NCI-H2107 (cell line): ENCODE measurements around the gene SEMA3A.

Source experiments
- DNase-seq: peaks from one replicate; lab custom pipeline; 2025; lab: John Stamatoyannopoulos, UW

Gene SEMA3A

DNA sequence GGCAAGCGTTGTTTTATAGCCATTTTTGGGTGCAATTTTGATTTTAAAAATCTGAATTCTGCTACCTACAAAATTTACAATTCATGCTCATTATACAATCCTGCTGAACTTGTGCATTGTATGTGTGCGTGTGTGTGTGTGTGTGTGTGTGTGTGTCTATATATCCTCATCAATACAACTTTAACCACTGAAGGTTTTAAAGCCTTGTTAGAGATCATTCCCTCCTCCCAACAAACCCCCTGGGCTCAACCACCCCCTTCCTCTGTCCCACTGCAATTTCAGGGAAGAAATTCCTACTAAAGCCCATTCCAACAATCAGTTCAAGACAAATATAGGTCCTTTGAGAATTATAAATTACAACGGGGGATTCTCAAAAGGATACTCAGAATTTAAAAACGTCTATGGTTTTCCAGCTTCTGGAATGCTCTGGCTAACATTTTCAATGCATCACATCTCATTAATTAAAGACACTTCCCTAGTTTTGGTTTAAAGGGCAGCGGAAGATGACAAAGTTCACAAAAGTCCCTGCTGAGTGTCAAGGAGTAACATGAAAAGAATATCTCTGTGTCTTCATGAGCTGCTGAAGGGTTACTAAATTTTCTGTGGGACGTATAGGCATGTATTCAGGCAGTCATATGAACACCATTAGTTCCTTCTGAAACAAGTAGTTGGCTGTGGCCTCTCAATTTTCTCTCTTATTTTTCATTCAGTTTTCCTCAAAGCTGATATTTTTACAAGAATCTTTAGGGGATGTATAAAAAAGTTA is 889 bp upstream of the SEMA3A start:
- no peak for DNase-seq

DNA sequence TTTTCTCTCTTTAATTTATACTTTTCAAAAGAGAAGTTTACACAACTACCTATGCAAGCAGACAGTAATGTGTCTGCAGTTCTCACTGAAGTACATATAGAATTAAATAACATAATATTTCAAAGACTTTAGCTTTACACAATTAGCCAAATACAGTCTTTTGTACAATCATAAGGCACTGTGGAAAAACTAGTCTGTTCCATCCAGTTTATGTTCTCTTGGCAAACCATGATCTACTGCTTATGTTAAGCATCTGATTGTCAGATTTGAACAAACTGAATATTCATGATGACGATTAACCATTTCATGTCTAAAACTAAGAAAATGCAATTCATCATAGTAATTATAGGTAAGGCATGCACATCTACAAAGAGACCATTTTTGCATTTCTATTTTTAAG is 842 bp downstream of the SEMA3A start:
- no peak for DNase-seq

DNA sequence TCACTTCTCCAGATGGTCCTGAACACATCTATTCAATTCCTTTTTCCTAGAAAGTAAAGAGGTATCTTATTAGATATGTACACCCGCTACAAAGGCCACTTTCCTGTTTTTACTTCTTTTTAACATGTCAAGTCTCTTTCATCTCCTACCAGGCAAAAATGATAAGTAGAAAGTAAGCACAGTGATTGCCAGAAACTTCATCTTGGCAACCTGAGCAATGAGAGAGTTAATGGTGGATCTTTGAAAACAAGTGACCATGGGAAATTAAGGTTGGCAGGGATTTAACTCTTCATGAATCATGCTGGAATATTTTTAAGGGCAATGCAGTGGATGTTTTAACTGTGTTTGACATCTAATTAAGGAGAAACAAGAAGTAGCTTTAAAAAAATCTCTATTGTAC is 2.7 kb downstream of the SEMA3A start:
- DNase-seq = no peak

DNA sequence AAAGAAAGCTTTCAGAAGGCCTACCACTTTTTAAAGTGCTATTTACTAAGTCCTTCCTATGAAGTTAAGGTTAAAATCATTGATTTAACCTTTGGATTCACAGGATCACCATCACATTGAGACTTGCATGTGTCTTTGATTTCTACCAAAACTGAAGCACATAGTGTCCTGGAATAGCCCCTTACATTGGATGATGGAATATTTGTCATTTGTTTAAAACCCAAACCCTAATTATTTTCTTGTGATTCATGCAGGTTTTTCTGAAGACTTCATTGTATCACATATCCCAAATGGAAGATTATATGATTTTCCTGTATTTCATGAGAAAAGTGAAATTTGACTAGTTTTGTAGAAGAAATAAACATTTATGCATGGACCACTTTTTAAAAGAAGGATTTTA is 3.3 kb downstream of the SEMA3A start:
- DNase-seq = no peak

DNA sequence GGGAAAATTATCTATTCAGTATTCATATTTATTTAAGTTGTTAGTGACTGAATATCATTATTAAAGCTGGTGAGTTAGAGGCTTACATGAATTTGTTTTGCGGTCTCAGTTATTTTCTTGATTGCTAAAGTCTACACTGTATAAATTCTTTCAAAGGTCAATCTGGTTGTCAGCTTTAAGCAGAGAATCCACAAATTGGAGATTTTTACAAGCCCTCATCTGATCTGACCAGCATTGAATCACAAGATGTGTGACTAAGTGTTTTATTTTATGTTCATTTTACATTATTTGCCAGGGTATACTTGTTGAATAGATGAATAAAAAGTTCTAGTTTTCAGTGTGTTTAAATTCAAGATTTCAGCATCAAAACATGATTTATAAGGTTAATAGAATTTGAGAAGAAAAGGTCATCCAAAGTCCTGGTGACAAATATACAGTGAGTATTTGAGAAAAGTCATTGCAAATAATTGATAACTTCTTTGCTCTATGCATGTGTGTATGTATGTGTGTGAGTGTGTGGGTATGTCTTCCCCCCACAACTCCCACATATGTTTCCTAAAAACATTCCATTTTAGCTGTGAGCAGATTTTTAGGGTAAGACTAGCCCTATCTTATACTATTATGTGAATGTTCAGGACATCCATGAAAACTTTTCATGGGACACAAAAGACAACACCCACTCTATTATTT is 4.4 kb downstream of the SEMA3A start:
- no peak for DNase-seq

DNA sequence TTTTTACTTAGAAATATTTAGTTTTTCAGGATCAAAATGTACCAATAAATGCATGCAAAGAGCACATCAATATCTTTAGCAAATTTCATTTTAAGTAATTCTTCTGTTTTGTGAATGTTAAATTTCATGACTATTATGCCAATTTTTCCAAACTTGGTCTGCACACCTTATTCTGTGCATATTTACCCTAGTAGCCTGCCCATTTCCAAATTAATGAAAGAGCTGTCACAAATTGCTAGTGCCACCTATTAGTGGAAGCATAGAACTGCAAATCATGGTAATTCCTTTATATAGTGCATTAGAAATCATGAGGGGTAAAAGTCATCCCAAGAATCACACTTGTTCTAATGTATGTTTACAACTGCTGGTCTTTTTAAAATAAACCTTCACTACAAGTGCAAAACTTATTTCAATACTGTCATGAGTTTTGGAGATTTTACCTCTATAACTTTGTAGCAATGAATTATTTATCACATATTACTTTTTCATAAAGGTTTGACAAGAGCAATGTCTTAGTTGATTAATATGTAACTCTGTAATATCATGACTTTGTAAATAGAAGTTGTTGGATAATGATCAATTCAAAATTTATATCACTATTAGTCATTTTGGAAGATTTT is 5.7 kb downstream of the SEMA3A start:
- DNase-seq = no peak

DNA sequence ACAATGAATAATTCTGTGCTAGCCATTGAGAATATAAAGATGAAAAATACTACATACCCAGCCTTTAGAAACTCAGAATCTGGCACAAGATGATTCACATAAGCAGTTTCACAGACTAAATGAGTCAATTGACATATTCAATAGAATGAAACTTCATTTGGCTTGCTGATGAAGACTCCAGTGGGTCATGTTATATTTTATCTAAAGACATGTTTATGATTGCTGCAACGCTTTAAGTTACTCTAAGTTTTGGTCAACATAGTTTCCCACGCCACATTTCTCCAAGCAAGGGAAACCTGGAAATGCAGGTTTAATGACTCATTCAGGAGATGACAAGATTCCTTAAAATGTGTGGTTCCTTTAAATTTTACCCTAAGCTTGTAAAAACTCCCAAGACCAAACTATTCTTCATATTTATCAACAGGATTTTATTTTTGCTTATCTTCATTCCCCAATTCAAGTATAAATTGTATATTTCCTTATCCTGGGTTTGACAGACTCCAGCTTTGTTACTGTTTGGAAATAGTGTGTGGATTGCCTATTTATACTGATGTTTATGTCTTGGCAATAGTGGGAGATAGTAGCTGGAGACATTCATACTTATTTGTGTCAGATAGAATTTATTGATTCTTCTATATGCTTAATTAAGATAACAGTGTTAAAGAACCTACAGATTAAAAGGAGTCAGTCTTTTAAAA is 6.6 kb downstream of the SEMA3A start:
- DNase-seq = no peak

DNA sequence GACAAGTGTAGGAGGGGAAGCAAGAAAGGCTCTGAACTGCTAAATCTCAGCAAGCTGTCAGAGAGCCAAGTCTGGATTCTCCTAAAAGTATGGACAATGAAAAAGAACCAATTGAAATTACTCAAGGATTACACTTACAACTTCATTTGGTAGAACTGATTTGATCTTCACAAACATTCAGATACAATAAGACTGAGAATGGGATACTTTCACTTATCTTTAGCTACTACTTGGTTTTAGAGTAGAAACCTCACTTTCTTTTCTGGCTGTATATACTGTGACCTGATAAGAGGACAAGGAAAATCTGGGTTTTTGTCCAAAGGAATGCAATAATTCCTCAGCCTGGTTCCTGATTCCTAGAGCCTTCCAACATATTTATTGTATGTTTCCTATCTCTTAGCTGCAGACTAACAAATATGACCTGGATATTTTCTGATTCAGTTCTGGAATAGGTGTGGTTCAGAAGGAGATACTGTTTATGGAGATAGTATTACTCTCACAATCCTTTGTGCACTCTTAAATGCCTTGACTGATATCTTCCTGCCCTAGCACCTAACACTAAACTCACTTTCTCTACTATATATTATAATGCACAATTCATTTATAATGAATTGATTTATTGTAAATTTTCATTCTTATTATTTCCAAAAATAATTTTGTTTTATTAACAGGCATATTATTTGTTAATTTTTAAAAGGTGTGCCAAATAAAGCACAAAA is 7.3 kb downstream of the SEMA3A start:
- no peak for DNase-seq

DNA sequence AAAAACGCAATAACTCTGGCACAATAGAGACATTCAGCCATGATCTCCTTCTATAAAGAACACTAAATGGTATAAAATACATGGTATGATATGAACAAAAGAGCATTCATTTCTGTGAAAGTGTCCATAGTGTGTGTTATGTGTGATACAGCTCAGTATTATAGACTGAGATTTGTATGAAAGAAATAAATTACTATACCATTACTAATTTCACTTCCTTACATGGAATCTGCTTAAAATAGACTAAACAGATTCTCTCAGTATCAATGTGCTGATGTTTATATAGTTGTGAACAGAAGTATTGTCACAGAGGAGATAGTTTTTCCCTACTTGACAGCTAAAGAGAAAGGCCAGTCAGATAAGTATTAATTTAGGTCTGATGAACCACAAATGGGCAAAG is 10.8 kb downstream of the SEMA3A start:
- DNase-seq = no peak

DNA sequence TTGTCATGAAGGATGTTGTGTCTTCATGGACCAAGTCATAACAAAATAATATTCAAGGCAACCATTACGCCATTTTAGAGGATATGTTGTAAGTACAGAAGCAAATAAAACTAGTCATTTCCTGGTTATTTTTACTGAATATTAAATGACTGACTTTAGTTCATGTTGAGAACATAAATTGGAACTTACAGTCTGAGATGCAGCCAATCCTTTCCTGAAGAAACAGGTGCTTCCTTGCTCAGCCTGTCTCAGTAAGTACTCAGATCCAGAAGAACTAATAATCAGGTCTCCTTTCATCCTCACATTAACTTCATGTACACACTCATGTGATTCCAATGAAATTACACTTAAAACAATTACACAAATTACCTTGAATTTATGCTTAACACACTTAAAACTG is 12.3 kb downstream of the SEMA3A start:
- no peak for DNase-seq

DNA sequence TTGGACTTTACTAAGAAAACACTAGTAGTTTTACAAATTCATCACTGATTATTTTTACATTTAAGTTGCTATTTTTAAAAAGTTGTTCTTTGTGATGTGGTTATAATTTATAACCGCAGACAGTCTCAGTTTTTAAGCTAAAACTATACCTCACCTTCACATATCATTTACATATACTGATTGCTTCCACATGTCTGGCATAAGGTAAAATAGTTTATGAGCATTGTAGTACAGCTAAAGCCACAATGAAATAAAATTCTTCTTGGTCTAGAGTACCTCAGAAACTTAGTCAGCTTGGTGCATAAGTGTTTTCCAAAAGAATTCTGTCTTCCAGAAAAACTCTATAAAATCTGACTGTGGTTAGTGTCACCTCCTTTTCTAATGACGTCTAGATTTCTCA is 13.0 kb downstream of the SEMA3A start:
- DNase-seq = no peak

DNA sequence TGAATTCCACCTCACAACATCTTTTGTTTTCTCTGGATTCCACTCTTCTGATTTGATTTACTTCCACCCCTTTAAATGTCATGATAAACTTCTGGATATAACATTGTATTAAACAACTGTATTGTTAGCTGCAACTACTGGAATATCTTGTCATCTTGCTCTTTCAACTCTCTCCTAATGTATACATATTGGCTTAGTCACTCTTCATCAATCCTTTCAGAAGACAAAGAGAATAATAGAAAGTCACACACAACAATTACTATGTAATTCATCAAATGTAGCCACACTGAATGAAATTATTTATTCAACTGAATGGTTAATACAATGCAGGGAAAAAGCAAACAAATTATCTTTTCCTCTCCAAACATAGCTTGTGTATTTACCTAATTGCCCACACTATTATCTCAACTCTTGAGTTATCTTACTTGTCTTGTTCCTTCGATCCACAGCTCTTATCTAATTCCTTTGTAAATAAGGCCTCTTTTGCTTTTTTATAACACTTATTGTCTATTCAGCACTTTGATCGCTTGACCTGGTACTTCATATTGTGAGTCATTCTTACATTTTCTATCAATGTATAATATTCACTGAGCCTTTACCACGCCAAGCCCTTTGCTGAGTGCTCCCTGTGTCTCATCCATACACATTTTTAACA is 16.7 kb downstream of the SEMA3A start:
- DNase-seq = no peak

DNA sequence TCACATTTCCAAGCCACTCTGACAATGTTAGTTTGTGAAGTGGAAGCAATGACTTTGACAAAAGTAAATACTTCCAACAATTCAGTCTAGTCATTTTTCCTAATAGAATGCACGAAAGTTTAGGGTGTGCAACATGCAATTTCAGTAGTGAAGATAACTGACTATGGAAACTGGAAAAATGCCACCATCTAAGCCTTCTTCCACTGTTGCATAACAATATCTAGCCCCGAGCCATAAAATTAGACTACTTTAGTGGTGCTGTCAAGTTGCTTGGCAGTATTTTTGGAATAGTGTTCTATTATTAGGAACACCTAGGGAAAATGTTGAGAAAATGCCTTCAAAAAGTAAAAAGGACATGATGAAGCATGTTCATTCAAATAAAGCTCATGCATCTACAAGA is 17.9 kb downstream of the SEMA3A start:
- no peak for DNase-seq

DNA sequence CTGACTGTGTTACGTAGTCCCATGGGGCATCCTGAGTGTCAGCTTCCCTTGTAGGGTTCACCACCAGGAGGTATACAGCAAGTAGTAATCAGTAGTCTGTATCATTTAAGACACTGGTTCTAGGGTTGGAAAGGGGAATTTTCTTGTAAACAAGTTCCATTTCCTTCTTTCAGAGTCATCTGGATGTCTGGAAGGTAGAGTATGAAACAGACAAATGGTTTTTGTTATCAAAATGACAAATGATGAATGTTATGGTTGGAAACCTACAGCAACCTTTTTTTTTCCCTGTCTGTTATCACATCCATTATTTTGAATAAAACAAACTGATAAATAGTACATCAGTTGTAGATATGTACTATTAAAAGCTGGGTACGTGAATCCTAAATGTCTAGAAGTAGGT is 19.1 kb downstream of the SEMA3A start:
- DNase-seq = no peak

DNA sequence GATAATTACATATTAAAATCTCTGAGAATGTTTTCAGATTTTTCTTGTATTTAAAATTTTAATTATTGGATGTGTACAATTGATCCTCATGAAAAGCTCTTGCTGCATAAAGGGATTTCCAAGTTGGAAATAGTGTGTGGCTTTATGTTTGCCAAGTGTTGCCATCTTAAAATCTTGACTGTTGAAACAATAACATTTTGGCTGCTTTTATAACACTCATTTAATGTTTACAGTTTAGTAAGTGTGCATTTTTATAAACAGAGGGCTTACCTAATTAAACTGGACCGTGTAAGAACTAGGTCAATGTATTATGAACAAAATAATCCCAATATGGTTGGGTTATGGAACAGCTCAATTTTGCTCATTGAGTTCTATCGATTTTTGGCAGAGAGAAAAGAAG is 23.9 kb downstream of the SEMA3A start:
- DNase-seq = no peak

DNA sequence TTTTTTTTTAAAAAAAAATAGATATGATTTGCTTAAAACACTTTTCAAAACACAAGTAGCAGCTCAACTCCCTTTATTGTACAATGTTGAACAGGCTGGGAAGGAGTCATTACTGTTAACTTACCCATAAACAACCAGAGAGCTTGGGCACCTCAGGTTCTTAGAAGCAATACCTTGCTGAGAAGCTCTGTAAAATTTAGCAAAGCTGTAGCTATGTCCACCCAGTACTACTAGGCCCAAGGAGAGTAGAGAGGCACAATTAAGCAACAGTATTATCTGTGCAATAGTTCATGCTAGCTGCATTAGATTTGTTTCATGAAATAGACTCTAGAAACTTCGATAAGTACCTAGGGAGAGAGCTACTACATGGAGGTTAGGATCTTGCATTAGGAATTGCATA is 32.0 kb downstream of the SEMA3A start:
- no peak for DNase-seq

DNA sequence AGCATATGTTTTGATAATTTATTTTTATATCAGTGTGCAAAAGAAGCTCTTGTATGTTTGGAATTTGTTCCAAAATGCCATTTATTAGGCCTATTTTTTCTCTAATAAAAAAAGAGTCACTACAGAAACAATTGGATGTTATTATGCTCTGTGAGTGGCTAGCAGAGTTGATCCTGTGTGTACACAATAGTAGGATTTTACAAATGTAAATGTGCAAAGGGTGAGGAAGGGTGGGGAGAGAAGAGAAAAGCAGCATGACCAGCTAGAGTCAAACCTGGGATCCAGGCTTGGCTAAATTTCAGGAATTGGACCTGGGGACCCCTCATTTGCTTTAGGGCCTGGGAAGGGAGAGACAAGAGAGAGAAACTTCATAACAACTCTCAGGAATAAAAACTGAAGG is 32.5 kb downstream of the SEMA3A start:
- no peak for DNase-seq

DNA sequence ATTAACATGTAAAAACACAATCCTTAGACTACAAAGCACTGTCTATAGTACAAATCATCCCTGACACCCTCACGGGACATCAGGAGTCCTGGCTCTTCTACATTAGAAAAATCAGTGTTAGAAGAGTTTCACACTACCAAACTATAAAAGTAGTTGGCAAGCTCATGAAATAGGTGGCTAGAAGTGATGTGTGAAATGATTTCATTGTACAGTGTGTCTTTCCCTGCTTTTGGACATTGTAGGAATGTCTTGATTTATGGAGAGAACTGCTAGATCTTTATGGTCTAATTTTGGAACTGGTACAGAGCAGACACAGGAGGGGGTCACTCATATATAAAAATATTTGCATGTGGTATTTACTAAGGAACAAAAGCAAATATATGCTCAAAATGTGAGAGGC is 33.2 kb downstream of the SEMA3A start:
- no peak for DNase-seq

DNA sequence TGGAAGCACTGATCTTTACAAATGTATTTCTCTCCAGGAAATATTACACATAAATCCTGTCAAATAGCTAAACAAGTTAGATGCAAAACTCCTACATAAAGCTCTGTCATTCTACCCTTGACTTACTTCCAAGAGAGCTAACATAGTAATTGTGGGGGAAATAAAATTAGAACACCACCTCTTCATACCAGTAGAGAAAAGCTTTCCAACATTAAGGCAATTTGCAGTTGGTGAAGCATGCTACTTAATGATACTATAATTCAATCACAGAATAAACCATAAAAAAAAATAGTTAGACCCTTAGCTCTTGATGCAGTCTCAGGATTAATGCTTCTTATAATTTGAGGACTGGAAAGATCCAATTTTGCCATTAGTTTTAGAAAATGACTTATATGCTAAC is 35.2 kb downstream of the SEMA3A start:
- DNase-seq = no peak

DNA sequence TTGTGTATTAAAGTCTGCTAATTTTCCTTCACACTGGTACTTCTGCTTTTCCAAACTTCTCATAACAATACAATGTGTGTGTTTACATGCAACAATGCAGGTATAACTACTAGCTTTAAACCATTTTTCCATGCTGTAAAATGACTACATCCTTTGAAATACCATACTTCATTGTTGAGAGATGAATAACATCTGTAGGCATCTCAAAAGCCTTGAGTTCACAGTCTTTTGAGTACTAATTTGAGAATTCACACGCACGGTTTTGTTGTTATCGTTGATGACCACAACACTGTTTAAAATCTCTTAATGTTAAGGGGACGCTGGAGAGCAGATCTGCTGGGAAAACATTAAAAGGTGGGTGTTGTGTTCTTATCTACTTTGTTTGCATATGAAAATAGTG is 37.4 kb downstream of the SEMA3A start:
- no peak for DNase-seq

DNA sequence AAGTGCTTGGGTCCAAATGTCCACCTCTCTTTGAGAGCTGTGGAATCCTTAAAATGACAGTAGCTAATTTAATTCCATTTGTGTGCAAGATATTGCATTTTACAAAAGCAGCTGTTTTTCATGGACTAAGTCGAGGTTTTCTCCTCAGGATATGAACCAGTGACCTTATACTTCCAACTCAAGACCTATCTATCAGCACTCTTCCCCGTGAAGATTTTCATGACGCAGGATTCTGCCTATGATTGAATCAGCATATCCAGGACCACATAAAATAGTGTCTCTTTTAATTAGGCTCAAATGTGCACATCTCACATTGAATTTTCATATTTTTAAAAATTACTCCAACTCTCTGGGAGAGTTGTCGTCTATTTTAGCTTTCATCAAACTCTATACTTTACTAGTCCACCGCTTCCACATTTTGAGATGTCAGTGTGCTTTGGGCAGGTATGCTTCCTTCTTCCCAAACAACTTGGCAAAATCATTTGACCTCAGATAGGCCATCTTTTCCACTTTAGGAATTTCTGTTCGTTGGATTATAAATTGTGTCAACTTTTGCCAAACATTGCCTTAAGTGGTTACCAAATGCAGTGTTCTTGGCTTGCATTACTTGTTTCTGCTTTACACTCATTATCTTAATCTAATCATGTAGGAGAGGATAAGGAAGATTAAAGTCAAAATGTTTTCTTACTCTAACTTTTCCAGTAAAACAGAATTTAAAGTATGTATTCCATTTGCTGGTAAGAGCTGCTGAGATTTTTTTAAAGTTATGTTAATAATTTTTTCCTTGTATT is 39.4 kb downstream of the SEMA3A start:
- no peak for DNase-seq
